HCT116 (cell line): ENCODE measurements around the gene ALX4. TPM values are rescaled to one million over a fixed set of nuclear protein-coding genes. Genes with fewer than 3 reads are reported as not detected.

Experiments used
- ATAC-seq: fragments of 200-7000 bp; cut with Tn5 transposase; 2 replicates; pipeline ENCODE4 v1.9.1; 2020; ENCODE audit warnings: mild to moderate bottlenecking, moderate library complexity
- BruUV-seq: library from RNA; stranded (reverse); fragments of 400-500 nt; replicated peaks from 2 replicates; lab custom pipeline; 2021; lab: Mats Ljungman, UMichigan
- CTCF ChIA-PET: fragments of 300-600 bp; sonication (Branson Sonifier 250); formaldehyde crosslinking; loops from one replicate; lab custom pipeline; 2021; ENCODE audit warnings: antibody characterized with exemption; lab: Charles Lee
- POLR2A ChIA-PET: fragments of 300-600, 350-600 bp; sonication (Branson Sonifier 250); formaldehyde crosslinking; loops from one replicate; lab custom pipeline; 2021; ENCODE audit warnings: antibody characterized with exemption; lab: Charles Lee
- RAD21 ChIA-PET, 2 experiments: fragments of 300-600 bp; sonication (Branson Sonifier 250); formaldehyde crosslinking; loops; one replicate each; lab custom pipeline; 2023; ENCODE audit warnings: low total read pairs in 2 of 2; ENCODE audit not compliant: uncharacterized antibody in 2 of 2, unreplicated experiment in 2 of 2, low non-redundant PET in 1 of 2; lab: Charles Lee
- DNase-seq: peaks from one replicate; pipeline ENCODE4 v3.0.0-alpha.2; 2010; ENCODE audit warnings: low read depth, low spot score
- H2AFZ ChIP-seq: fragments of 200-600 bp; shearing (Covaris generic), sonication (generic); 2 replicates; pipeline ENCODE4 v1.6.1; 2017; ENCODE audit warnings: low read depth, mixed run types, mixed read lengths, antibody characterized with exemption, low read length; ENCODE audit not compliant: poor library complexity, severe bottlenecking
- H3K27ac ChIP-seq: 2 replicates; pipeline ENCODE4 v1.5.1; 2012; ENCODE audit warnings: low read depth, low read length
- H3K27me3 ChIP-seq: fragments of 200-600 bp; sonication (generic); 2 replicates; pipeline ENCODE4 v1.6.1; 2016; ENCODE audit warnings: mixed run types, low read length, mixed read lengths; ENCODE audit not compliant: insufficient read depth
- H3K36me3 ChIP-seq, 2 experiments: fragments of 200-500 bp in 1 of 2; fragments of 200-600 bp in 1 of 2; sonication (Bioruptor generic) in 1 of 2; sonication (generic) in 1 of 2; 2 replicates each; pipeline versions ENCODE4 v1.5.1 to v1.6.1; 2014 to 2016; ENCODE audit warnings: low read length in 2 of 2, inconsistent platforms in 1 of 2, mixed read lengths in 1 of 2, mixed run types in 1 of 2; ENCODE audit not compliant: insufficient read depth in 2 of 2, control insufficient read depth in 1 of 2
- H3K4me1 ChIP-seq, 2 experiments: fragments of 200-600 bp in 1 of 2; sonication (generic) in 1 of 2; 2 replicates each; pipeline versions ENCODE4 v1.5.1 to v1.6.1; 2012 to 2017; ENCODE audit warnings: low read length in 2 of 2, inconsistent platforms in 1 of 2, mild to moderate bottlenecking in 1 of 2, mixed read lengths in 1 of 2, mixed run types in 1 of 2, moderate library complexity in 1 of 2; ENCODE audit not compliant: insufficient read depth in 2 of 2, control insufficient read depth in 1 of 2
- H3K4me2 ChIP-seq: fragments of 200-600 bp; sonication (generic); 2 replicates; pipeline ENCODE4 v1.6.1; 2017; ENCODE audit warnings: mixed run types, low read length, mixed read lengths
- H3K4me3 ChIP-seq, 2 experiments: fragments of 200-600 bp in 1 of 2; sonication (generic) in 1 of 2; replicated peaks in 1 of 2; 2 replicates each; pipeline ENCODE4 v1.5.1; 2011 to 2016; ENCODE audit warnings: low read length in 2 of 2, control low read depth in 1 of 2, low read depth in 1 of 2, mild to moderate bottlenecking in 1 of 2, mixed read lengths in 1 of 2, mixed run types in 1 of 2
- H3K79me2 ChIP-seq: fragments of 200-600 bp; sonication (generic); 2 replicates; pipeline ENCODE4 v1.6.1; 2017; ENCODE audit warnings: mild to moderate bottlenecking, mixed run types, low read length, moderate library complexity, mixed read lengths; ENCODE audit not compliant: insufficient read depth
- H3K9ac ChIP-seq: fragments of 200-600 bp; sonication (generic); 2 replicates; pipeline ENCODE4 v1.6.1; 2016; ENCODE audit warnings: low read length, mixed read lengths
- H3K9me2 ChIP-seq: fragments of 200-600 bp; sonication (generic), shearing (Covaris generic); 2 replicates; pipeline ENCODE4 v1.6.1; 2017; ENCODE audit warnings: mixed run types, mild to moderate bottlenecking, moderate library complexity; ENCODE audit not compliant: insufficient read depth
- H3K9me3 ChIP-seq, 2 experiments: fragments of 200-500 bp in 1 of 2; fragments of 200-600 bp in 1 of 2; sonication (Bioruptor generic) in 1 of 2; sonication (generic) in 1 of 2; 2 replicates each; pipeline ENCODE4 v1.6.1; 2014 to 2017; ENCODE audit warnings: low read length in 2 of 2, mixed read lengths in 2 of 2, inconsistent platforms in 1 of 2, low read depth in 1 of 2, mild to moderate bottlenecking in 1 of 2, mixed run types in 1 of 2, moderate library complexity in 1 of 2; ENCODE audit not compliant: control insufficient read depth in 1 of 2, insufficient read depth in 1 of 2
- H4K20me1 ChIP-seq: fragments of 200-600 bp; sonication (generic), shearing (Covaris generic); 2 replicates; pipeline ENCODE4 v1.6.1; 2017; ENCODE audit warnings: mixed run types, mild to moderate bottlenecking, moderate library complexity; ENCODE audit not compliant: insufficient read depth
- EGR1 ChIP-seq: IDR thresholded peaks from 2 replicates; pipeline ENCODE4 v1.6.1; 2012; ENCODE audit warnings: low read depth
- FOSL1 ChIP-seq: IDR thresholded peaks from 2 replicates; pipeline ENCODE4 v1.6.1; 2012; ENCODE audit warnings: low read depth
- POLR2A ChIP-seq: IDR thresholded peaks from 2 replicates; pipeline ENCODE4 v1.7.0; 2011; ENCODE audit warnings: borderline replicate concordance; ENCODE audit not compliant: insufficient read depth, insufficient read length; ENCODE audit errors: extremely low read depth
- SP1 ChIP-seq: IDR thresholded peaks from 2 replicates; pipeline ENCODE4 v1.6.1; 2012; ENCODE audit warnings: low read depth
- intact Hi-C: fragments of 100-400 bp; cut with micrococcal nuclease; formaldehyde crosslinking; loops from 2 replicates; pipeline ENCODE4 v1.10.0; 2022
- total RNA-seq: library from RNA; stranded (reverse); gene quantifications from one replicate; pipeline ENCODE4 v1.2.1, GENCODE V29; 2021; ENCODE audit not compliant: unreplicated experiment
- TF ChIP-seq, protein P1 (sequence below): IDR thresholded peaks from 2 replicates; pipeline ENCODE4 v1.6.1; 2012
- TF ChIP-seq, protein P2 (sequence below): IDR thresholded peaks from 2 replicates; pipeline ENCODE4 v1.6.1; 2012
- TF ChIP-seq, protein P3 (sequence below): IDR thresholded peaks from 2 replicates; pipeline ENCODE4 v1.6.1; 2011; ENCODE audit warnings: mild to moderate bottlenecking, low read length, moderate library complexity; ENCODE audit not compliant: insufficient replicate concordance; ENCODE audit errors: extremely low read depth
- TF ChIP-seq, protein P4 (sequence below), 3 experiments: fragments of 200-600 bp in 1 of 3; sonication (generic) in 1 of 3; IDR thresholded peaks in 2 of 3; conservative IDR thresholded peaks in 1 of 3; 2 replicates each; pipeline ENCODE4 v1.5.1; 2012 to 2017; ENCODE audit warnings: low read depth in 2 of 3, low read length in 2 of 3, antibody characterized with exemption in 1 of 3, borderline replicate concordance in 1 of 3, control low read depth in 1 of 3, mild to moderate bottlenecking in 1 of 3, mixed read lengths in 1 of 3, mixed run types in 1 of 3, moderate library complexity in 1 of 3; ENCODE audit not compliant: insufficient read depth in 1 of 3

Gene ALX4
- total RNA-seq, 1 experiment from 2014 or later = not detected

DNA sequence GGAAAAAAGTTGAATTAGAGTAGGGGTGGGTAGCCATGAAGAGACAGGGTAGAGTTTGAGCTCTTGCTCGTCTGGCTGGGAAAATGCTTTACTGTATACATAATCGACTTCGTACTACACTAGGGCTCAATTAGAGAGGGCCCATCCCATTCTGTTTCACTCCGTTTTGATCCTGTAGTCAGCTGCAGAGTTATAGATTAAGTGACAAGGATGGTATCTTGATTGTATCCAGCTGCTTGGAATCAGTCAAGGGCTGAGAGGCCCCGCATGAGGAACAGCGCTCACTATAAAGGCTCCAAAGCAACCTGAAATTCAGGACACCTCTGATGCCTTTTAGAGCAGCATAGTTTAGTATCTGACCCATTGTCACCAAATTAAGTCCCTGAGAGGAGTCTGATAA, 81.6 kb downstream of the ALX4 start:
- no peak overlapping the region for H3K9ac ChIP-seq
- H2AFZ ChIP-seq = no peak overlapping the region
- no peaks in the 10 kb centered on the region for H3K36me3 ChIP-seq
- no peaks in the 10 kb centered on the region for H3K27me3 ChIP-seq
- DNase-seq (no peak), ATAC-seq (no peak)
- H3K79me2 ChIP-seq = no peaks in the 10 kb centered on the region
- TF ChIP-seq, protein P1, sequence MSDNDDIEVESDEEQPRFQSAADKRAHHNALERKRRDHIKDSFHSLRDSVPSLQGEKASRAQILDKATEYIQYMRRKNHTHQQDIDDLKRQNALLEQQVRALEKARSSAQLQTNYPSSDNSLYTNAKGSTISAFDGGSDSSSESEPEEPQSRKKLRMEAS = no peak
- TF ChIP-seq FOSL1 (no peak), EGR1 (no peak), SP1 (no peak), POLR2A (no peak)
- TF ChIP-seq, protein P2, sequence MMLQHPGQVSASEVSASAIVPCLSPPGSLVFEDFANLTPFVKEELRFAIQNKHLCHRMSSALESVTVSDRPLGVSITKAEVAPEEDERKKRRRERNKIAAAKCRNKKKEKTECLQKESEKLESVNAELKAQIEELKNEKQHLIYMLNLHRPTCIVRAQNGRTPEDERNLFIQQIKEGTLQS = no peak
- TF ChIP-seq, protein P3, sequence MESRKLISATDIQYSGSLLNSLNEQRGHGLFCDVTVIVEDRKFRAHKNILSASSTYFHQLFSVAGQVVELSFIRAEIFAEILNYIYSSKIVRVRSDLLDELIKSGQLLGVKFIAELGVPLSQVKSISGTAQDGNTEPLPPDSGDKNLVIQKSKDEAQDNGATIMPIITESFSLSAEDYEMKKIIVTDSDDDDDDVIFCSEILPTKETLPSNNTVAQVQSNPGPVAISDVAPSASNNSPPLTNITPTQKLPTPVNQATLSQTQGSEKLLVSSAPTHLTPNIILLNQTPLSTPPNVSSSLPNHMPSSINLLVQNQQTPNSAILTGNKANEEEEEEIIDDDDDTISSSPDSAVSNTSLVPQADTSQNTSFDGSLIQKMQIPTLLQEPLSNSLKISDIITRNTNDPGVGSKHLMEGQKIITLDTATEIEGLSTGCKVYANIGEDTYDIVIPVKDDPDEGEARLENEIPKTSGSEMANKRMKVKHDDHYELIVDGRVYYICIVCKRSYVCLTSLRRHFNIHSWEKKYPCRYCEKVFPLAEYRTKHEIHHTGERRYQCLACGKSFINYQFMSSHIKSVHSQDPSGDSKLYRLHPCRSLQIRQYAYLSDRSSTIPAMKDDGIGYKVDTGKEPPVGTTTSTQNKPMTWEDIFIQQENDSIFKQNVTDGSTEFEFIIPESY = no peak
- no peaks in the 10 kb centered on the region for H4K20me1 ChIP-seq
- H3K4me3 ChIP-seq = no peak overlapping the region
- CTCF ChIA-PET = no interaction called here
- BruUV-seq = no TSS peak
- POLR2A ChIA-PET = no interaction called here
- intact Hi-C loops = no loop called here
- H3K9me2 ChIP-seq = no peaks in the 10 kb centered on the region
- no peaks in the 10 kb centered on the region for H3K4me1 ChIP-seq
- H3K4me2 ChIP-seq = no peak overlapping the region
- RAD21 ChIA-PET = no interaction called here
- H3K27ac ChIP-seq = no peak overlapping the region
- no peaks in the 10 kb centered on the region for H3K9me3 ChIP-seq

DNA sequence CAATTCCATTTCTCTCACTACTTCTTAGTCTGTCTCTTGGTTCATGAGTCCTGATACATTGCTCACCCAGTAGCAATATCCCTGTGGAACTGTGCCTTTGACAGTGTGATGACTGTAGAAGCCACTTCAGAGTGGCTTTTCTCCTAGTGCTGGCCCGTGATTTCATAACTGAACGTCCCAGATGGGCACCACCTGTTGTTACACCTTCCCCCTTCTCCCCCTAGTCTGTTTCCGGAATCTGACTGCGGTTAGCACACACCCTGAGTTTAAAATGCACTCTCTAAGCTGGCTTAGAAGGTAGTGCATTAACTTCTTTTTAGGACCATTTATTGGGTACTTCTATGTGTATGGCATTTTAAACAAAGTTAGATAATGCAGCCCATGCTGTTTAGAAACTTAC, 83.0 kb downstream of the ALX4 start:
- H3K9me2 ChIP-seq = no peaks in the 10 kb centered on the region
- H3K9me3 ChIP-seq = no peaks in the 10 kb centered on the region
- no TSS peak for BruUV-seq
- POLR2A ChIA-PET = no interaction called here
- H3K4me2 ChIP-seq = no peak overlapping the region
- no peak for ATAC-seq
- H3K9ac ChIP-seq = no peak overlapping the region
- no peak overlapping the region for H3K27ac ChIP-seq
- intact Hi-C loops = no loop called here
- no peak for DNase-seq
- H3K27me3 ChIP-seq = no peaks in the 10 kb centered on the region
- H4K20me1 ChIP-seq = no peaks in the 10 kb centered on the region
- no peak overlapping the region for H3K4me3 ChIP-seq
- H3K36me3 ChIP-seq = no peaks in the 10 kb centered on the region
- TF ChIP-seq, protein P4, sequence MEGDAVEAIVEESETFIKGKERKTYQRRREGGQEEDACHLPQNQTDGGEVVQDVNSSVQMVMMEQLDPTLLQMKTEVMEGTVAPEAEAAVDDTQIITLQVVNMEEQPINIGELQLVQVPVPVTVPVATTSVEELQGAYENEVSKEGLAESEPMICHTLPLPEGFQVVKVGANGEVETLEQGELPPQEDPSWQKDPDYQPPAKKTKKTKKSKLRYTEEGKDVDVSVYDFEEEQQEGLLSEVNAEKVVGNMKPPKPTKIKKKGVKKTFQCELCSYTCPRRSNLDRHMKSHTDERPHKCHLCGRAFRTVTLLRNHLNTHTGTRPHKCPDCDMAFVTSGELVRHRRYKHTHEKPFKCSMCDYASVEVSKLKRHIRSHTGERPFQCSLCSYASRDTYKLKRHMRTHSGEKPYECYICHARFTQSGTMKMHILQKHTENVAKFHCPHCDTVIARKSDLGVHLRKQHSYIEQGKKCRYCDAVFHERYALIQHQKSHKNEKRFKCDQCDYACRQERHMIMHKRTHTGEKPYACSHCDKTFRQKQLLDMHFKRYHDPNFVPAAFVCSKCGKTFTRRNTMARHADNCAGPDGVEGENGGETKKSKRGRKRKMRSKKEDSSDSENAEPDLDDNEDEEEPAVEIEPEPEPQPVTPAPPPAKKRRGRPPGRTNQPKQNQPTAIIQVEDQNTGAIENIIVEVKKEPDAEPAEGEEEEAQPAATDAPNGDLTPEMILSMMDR (IDR thresholded peaks at IDR 0.05 in 2 of 3, conservative IDR thresholded peaks at IDR 0.05 in 1 of 3; ENCODE audit: borderline replicate concordance in 1 of 3, insufficient read depth in 1 of 3, low read depth in 2 of 3, low read length in 2 of 3) = no peak
- TF ChIP-seq, all 23 proteins: peak for 0
- Histone ChIP-seq H3K4me1 (no peaks in the 10 kb centered on the region), H3K79me2 (no peaks in the 10 kb centered on the region), H2AFZ (no peak overlapping the region)
- ChIA-PET CTCF (no interaction called here), RAD21 (no interaction called here)
